Stimulated activated CD4-positive, alpha-beta T cell treated with anti-CD3 and anti-CD28 coated beads, TNF-alpha, amount 100 ng/mL, for 48 hours (primary cell): ENCODE data around the gene ARMC6.

ENCODE experiments used
- DNase-seq, 3 donors: peaks; one replicate each; pipeline ENCODE4 v3.0.0-alpha.2; 2020; ENCODE audit warnings: low read depth in 3 of 3

The ARMC6 gene

GRCh38 chr19:19107654-19108053, 74.3 kb downstream of the ARMC6 start:
- no peak for DNase-seq
